Measurements from ENCODE around the gene HPX.

HPX gene

DNA sequence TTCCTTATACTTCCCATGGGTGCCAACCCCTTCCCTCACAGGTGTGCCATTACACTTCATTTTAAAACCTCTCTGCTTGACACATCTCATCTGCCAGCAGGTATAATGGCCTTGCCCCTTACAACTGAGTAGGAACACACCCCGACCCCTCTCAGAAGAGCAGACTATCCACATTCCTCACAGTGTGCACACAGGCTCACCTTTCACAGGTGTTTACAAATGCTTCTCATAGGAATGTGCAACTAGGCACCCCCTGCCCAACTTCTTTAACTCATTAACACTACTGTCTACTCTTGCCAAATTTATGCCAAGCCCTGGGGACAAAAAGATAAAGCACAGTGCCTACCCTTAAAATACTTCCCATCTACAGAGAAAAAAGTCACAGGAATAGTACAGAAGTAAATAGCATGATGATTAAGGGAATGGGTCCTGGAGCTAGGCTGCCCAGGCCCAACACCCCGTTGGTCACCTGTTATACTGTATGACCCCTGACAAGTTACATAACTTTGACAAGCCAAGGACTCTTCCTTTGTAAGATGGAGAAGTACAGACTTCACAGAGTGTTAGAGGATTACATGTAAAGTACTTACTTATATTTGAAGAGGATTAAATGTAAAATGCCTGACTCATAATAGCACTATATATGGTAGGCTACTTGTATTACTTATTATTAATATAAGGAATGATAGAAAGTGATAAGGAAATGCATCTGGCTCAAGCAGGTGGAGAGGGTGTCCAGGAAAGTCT lies 17.7 kb upstream of the HPX start:
- no peak for DNase-seq

DNA sequence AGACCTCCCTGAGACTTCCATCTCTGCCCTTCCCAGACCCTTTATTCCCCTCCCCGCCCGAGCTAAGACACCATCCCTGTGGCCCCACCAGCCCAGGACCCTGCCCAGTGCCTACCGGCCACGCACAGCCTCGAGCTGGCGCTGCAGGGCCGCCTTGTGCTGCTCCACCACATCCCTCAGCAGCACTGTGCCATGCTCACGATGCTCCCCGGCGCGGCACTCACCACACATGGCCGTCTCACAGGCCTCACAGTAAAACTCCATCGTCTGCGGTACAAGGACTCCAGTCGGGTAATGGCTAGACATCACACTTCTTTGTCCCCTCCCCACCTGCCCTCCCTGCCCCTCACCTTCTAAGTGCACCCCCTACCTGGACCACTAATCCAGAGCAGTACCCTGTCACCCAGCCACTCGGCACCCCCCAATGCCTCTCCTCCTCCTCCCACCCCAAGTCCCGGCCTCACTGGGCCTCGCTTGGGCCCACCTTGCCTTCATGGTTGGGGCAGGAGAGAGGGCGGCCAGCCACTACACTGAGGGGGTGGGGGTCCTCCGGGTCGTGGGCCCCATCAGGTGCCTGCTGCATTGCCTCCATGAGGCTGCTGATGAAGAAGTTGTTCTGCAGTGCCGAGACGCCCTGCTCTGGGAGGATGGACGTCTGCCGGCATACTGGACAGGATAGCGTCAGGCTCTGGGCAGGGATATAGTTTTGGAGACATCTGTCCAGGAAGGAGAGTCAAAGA lies 17.0 kb upstream of the HPX start:
- DNase-seq = no peak

DNA sequence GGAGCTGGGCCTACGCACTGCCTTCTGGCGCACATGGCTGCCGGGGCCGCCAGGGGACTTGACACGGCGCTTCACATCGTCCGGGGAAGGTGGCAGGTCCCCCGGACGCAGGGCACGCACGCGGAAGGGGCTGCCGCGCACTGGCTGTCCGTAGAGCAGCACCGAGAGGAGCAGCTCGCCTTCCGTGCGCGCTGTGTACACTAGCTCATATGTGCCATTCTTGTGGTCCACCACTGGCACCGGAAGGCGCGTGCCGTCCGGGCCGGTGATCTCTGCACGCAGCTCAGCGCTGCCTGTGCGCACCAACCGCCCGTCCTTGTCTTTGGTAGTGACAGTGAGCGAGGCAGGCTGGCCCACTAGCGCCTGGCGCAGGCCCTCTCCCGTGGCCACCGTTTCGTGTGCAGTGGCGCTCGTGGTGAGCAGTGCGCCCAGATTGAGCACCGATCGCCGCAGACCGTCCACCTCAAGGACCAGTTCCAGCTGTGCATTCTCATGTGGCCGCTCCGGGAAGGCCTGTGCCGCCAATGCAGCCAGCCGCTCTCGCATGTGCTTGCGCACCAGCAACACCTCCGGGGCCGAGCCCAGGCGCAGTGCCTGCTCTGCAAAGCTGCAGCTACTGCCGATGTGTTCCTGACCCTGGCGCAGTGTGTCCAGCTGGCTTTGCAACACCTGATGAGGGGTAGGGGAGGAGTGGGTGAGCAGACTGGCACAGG lies 15.7 kb upstream of the HPX start:
- DNase-seq = no peak

DNA sequence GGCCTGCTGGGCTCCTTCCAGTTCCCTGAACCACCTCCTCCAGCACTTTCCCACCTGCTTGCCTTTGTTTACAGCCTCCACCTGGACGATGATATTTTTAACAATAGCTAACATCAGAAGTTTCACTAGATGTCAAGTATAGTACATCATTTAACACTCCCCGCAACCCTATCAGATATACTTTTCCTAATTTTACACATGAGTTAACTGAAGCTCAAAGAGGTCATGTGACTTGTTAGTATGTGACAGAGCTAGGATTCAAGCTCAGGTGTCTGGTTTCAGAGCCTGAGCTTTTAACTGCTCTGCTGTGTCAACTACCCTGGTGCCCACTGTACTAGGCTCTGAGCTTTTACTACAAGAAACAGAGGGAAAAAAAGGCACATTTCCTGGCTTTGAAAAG lies 14.3 kb upstream of the HPX start:
- DNase-seq = no peak

DNA sequence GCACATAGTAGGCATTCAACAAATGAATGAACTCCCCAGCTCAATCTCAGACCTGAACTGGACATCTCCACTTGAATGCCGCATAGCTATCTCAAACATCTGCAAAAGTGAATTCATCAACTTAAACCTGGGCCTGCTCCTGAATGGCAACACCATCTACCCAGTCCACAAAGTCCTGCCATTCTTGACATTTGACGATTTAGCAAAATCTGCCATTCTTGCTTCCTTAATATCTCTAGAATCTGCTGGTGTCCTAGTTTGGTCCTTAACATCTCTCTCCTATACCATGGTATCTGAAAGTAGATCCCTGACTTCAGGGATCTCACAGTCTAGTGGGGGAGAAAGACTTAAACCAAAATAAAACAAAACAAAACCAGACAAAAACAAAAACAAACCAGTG lies 12.4 kb upstream of the HPX start:
- DNase-seq = no peak

DNA sequence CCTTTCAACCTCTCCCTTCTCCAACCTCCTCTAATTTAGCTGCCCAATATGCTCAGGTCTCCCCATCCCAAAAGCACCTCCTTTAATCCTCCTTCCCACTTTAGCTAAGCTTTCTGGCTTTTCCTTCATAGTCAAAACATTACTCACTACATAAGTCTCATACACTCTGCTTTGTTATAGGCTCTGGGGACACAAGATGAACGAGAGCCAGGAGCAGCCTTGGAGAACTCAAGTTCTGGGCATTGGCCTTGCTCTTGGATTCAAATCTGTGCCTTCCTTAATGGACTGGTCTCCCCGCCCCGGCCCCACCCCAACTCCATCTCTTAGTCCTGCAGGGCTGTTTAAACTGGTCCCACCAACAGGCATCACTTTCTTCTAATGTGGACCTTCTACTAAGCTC lies 11.4 kb upstream of the HPX start:
- no peak for DNase-seq

DNA sequence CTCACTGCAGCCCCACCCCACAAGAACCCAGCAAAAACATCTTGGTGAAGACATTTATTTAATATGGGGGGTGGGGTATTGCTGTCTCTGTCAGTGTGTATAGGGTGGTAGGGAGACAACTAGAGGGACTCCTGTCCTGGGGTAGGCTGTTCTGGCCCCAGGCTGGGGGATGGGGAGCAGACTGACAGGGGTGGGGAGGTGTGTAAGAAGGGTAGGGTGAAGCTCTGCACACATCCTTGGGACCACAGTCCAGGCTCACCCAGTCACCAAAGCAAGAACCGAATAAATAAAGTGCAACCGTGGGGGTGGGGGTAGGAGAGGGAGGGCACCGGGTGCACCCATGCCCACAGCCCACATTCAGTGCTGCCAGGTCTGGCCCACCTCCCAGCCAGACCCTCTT lies 7.8 kb upstream of the HPX start:
- no peak for DNase-seq

DNA sequence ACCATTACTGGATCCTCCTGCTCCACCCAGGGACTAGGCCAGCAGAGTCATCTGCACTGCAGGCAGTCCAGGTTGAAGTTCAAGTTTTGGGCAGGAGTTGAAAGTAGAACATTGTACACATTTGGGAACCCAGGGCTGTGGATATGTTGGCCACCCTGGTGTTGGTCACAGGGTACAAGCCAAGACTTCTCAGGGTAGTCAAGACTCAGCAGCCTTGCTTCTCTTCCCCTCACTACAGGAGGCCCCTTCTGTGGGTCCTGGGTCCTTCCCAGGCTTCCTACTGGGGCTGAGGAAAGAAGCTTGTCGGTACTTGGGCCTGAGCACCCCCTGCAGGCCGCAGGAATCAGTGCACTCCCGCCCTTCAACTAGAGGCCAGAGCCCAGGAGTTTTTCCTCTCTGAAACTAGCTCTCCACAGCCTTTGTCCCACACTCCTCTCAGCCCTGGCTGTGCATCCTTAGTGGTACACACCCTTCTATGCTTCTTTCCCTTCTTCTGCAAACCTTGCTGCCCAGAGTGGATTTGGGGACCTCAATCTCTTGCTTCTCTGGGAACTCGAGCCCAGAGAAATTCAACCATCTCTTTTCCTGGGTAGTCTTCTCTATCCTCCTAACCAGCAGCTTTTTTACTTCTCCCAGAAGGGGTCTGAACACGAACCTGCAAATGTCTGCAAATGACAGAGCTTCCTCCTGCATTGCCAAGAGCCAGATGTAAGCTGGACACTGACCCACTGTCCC lies 2.6 kb upstream of the HPX start:
- peak in 1 of 2 donors; percentile 38 for DNase-seq

DNA sequence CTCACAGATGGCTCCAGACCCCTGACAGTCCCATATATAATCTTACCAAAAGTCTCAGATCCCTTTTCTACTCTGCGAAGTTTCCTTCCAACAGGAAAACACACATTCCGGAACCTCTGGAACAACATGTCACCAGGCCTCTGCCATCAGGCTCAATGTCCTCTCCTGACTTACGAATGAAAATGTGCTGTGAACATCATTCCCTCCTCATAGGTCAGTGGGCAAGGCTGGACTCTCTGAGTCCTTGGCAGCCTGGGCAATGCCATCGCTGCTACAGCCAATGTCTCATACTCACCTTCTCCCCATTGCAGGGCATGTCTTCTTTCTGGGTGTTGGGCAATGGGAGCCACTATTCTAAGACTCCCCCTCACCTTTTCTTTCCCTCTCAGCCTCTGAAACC lies 1.7 kb upstream of the HPX start:
- no peak for DNase-seq

DNA sequence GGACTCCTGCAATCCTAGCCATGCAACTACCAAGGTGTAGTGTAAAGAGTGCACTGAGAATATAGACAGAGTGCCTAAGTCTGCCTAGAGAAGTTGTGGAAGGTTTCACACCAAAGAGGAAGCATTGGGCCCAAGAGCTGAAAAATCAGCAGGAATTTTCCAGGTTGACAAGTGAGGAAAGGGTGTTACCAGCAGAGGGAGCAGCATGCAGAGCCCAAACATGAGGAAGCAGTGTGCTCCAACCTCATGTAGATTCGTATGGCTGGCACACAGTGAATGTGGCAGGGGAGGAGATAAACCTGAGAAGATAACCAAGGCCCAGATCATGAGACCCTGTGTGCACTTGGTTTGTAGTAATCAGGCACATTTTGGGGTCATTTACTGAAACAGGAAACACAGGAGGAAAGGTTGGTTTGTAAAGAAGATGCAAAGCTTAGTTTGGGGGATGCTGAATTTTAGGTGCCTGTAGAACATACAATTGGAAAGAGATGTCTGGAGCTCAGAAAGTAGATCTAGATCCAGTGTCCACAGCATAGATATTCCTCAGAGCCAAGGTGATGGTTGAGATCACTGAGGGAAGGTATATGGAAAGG lies 1.7 kb downstream of the HPX start:
- peak in 1 of 2 donors; percentile 49 for DNase-seq

DNA sequence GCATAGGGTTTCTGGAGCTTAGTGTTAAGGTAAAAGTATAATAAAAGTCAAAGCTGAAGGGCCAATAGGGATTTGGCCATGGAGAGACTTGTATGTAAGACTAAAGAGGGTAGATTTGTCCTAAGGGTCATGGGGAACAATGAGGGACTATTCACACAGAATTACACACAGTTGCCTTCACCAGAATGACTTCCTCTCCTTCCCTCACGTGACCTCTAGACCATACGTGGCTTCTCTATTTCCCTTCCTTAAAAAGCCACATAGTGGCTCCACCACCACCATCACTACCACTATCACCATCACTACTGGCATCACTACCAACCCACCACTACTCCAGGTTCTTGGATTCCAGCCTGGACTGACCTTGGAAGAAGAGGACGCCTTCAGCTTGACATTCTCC lies 2.8 kb downstream of the HPX start:
- DNase-seq = peak in 1 of 2 donors; percentile 10

DNA sequence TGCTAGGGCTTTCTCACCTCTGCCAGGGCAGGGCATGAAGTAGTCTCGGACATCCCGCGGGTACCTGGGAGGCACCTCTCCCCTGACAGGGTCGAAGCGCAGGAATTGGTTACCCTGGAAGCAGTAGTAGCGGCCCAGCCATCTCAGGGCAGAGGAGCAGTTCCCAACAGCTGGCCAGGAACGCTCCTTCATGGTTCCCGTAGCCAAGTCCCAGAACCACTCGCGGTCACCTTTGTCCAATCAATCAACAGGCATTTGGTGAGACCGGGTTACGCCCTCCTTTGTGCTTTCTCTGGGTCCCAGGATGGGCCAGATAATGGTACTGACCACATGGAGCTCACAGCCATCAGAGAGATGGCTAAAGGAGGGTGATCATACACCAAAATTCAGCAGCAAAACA lies 3.4 kb downstream of the HPX start:
- DNase-seq = no peak

DNA sequence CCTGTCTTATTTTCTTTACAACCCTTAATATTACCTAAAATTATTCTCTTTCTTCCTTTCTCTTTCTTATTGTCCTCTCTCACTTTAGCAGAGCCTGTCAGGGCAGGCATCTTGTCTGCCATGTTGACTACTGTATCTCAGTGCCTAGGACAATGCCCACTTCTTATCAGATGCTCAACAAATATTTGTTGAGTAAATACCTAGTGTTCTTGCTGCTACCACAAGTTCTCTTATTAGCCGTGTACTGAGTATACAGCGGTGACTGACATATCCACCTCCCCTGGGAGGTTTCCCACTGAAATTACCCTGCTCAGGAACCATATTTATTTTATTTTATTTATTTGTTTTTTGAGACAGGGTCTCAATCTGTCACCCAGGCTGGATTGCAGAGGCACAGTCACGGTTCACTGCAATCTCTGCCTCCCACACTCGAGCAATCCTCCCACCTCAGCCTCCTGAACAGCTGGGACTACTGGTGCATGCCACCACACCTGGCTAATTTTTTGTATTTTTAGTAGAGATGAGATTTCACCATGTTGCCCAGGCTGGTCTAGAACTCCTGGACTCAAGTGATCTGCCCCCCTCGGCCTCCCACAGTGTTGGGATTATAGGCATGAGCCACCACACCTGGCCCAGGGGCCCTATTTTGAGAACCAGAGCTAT lies 6.7 kb downstream of the HPX start:
- DNase-seq = no peak

DNA sequence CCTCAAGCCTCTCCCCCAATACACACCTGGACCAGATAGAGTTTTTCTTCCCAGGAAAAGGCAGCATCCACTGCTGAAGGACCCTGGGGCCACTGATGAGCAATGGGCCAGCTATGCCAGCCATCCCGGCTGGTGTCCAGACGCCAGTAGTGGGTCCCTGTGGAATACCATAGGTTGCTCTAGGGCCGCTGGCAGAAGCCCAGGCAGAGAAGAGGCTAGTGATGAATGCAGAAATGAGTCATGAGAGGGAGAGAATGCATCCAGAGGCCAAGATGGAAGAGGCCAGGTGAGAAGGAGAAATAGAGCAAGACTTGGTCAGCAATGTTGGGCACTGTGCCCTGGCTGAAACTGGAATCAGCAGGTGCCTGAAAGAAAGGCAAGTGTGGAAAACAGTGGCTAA lies 8.9 kb downstream of the HPX start:
- DNase-seq = no peak

DNA sequence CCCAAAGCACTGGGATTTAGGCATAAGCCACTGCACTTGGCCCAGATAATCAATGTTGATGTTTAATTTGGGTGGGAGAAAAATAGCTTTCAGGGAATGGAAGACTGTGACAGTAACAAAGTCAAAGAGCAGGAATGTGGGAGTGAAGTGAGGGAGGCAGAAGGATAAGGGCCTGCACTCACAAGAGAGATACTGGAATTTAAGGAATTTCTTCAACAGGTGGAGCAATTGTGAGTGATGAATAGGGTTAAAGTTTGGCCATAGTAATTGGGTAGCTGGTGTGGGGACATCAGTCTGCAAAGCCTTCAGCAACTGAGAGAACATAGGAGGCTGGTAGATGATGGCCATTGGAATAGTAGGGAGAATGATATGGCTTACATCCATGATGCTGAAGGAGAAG lies 13.3 kb downstream of the HPX start:
- no peak for DNase-seq

DNA sequence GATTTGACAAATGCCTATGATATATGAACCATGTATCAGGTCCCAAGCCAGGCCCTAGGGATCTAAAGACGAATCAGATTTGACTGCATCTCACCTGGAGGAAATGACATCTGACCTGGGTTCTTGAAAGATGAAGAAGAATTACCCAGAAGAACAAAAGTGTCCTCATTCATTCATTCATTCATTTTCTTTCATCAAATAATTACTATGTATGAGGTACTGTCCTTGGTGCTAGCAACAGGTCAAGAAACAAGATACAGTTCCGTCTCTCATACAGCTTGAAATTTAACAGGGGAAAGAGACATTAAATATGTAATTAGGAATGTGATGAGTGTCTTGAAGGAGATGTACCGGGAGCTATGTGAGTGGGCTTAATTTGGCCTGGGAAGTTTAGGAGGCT lies 20.1 kb downstream of the HPX start:
- no peak for DNase-seq

DNA sequence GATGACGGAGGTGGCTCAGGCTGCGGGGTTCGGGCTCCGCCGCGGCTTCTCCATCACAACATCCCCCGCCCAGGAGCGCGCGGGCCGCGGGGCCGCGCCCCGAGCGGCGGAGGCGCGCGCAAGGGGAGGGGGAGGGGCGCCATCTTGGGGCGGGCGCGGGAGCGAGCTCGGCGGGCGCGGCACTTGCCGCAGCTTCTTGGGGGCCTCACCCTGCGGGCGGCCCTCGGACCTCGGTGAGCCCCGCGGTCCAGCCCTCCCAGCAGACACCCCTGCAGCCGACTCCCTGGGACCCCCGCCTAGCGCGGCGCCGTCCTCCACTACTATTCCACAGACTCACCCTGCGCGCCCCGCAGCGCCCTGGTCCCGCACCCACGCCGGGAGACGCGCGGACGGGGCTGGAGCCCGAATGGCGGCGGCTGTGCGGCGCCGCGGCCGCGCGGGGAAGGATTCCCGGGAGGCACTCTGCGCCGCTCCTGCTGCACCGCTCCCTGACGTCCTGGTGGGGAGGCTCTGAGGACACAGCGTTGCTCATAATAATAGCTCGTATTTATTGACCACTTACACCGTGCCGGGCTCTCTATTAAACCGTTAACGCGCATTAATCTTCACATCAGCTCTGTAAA lies 21.7 kb downstream of the HPX start, which contains the start of gene APBB1:
Gene APBB1, minus strand, starts transcription at position 86 of the 623 bp plus-strand sequence. CDS start 7,747 bp downstream, outside the sequence.
- DNase-seq = no peak

DNA sequence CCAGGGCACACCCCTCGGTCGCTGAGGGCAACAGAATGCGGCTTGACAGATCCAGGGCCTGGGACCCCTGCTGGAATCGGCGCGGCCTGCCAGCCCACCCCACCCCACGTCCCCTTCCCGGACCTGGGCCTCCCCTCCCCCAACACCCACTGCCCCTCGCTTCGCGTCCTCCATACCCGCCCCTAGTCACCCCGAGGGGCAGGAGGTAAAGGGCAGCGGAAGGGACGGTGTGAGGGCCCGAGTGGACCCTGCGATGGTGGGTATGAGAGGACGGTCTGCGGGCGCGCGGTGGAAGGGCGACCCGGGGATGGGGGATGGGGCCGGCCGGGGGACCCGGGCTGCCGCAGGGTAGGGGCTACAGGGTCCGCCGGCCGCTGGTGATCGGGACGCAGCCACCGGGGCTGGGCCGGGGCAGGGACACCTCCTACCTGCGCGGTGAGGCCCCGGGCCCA lies 22.2 kb downstream of the HPX start:
- no peak for DNase-seq

DNA sequence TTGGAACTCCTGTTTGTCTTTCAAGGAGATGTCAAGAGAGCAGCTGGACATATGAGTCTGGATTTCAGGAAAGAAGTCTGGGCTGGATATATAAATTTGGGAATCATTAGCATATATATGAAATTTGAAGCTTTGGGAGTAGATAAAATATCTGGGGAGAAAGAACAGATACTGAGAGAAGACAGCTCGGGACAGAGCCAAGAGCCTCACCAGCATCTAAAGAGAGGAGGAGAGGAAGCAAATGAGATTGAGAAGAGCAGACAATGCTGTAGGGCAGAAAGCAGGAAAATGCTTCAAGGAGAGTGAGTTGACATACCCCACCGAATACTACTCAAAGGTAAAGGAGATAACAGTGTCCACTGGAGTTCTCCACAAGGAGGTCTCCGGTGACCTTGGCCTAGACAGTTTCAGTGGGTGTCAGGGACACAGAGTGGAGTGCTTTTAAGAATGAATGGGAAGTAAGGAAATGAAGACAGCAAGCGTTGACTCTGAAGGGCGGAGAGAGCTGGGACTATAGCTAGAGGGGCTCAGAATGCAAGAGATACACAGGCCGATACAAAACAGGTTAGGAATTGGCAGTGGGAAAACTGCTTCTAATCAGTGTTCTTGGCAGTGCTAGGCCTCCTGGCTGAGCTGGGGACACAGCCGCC lies 22.8 kb downstream of the HPX start:
- DNase-seq = no peak

DNA sequence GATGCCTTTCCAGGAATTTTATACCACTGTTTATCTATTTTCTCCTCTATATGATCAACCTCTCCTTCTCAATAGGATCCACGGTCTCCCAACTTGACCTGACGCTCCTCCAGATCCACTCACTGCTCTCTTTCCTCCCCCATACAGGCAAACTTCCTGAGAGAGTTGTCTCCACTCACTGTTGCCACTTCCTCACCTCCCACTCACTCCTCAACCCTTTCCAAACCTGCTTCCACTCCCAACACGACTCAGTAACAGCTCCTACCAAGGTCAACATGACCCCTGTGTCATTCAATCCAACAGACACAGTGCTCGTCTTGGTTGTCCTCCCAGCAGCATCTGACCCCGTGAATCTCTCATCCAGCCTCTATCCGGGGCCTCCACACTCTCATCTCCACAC lies 25.0 kb downstream of the HPX start:
- DNase-seq = no peak

DNA sequence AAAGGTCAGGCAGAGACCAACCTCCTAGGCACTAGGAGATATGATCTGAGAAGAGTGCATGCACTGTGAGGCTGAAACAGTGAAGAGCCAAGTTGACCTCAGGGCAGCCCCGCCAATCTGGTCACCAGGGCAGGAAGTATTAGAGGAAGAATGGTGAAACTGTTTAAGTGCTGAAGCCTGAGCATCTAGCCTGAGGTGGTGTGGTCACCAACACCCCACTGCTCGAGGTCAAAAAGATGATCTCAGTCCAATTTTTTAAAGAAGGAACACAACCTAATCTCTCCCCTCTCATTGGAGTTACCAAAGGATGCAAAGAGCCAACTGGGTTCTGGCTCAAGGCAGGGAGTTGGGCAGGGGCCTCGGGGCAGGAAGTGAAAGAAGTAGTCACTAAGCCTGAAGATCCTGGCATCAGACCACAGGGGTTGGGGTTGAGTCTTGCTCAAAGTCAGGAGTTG lies 25.9 kb downstream of the HPX start:
- no peak for DNase-seq
